ENCODE measurements around the gene KDM1B.

- TF ChIP-seq YY1 (IDR thresholded peaks at IDR 0.05; ENCODE audit: low read depth) (no peak), TEAD4 (IDR thresholded peaks at IDR 0.05) (no peak), FOXM1 (IDR thresholded peaks at IDR 0.05; ENCODE audit: borderline replicate concordance, low read depth) (no peak), USF1 (IDR thresholded peaks at IDR 0.05) (no peak), EP300 (IDR thresholded peaks at IDR 0.05; ENCODE audit: borderline replicate concordance) (no peak), CREB1 (IDR thresholded peaks at IDR 0.05; ENCODE audit: low read depth) (no peak), MAX (IDR thresholded peaks at IDR 0.05) (no peak), TAF1 (IDR thresholded peaks at IDR 0.05; ENCODE audit: low read depth) (no peak), RAD21 (IDR thresholded peaks at IDR 0.05; ENCODE audit: low read depth) (no peak), TCF12 (IDR thresholded peaks at IDR 0.05; ENCODE audit: low read depth) (no peak), EGR1 (IDR thresholded peaks at IDR 0.05) (no peak), NFIC (IDR thresholded peaks at IDR 0.05) (no peak), CEBPB (IDR thresholded peaks at IDR 0.05) (no peak)
- TF ChIP-seq, protein P1, sequence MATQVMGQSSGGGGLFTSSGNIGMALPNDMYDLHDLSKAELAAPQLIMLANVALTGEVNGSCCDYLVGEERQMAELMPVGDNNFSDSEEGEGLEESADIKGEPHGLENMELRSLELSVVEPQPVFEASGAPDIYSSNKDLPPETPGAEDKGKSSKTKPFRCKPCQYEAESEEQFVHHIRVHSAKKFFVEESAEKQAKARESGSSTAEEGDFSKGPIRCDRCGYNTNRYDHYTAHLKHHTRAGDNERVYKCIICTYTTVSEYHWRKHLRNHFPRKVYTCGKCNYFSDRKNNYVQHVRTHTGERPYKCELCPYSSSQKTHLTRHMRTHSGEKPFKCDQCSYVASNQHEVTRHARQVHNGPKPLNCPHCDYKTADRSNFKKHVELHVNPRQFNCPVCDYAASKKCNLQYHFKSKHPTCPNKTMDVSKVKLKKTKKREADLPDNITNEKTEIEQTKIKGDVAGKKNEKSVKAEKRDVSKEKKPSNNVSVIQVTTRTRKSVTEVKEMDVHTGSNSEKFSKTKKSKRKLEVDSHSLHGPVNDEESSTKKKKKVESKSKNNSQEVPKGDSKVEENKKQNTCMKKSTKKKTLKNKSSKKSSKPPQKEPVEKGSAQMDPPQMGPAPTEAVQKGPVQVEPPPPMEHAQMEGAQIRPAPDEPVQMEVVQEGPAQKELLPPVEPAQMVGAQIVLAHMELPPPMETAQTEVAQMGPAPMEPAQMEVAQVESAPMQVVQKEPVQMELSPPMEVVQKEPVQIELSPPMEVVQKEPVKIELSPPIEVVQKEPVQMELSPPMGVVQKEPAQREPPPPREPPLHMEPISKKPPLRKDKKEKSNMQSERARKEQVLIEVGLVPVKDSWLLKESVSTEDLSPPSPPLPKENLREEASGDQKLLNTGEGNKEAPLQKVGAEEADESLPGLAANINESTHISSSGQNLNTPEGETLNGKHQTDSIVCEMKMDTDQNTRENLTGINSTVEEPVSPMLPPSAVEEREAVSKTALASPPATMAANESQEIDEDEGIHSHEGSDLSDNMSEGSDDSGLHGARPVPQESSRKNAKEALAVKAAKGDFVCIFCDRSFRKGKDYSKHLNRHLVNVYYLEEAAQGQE (IDR thresholded peaks at IDR 0.05; ENCODE audit: low read depth) = no peak
Observed at GRCh38 chr6:18151801-18152200, 3.4 kb upstream of the KDM1B start.
